Esophagus squamous epithelium (tissue), 4 donors: ENCODE results near the gene FNBP1.

Source experiments
- CTCF ChIP-seq, 6 experiments: fragments of 450-650 bp in 4 of 6; fragments of 200-600 bp in 2 of 6; sonication (generic) in 2 of 6; IDR thresholded peaks; one replicate each; pipeline ENCODE4 v1.5.1; 2016 to 2019; ENCODE audit warnings: antibody characterized with exemption in 6 of 6, mild to moderate bottlenecking in 4 of 6, moderate library complexity in 4 of 6
- POLR2A ChIP-seq, 4 donors: fragments of 450-650 bp; IDR thresholded peaks; one replicate each; pipeline ENCODE4 v1.6.1; 2017; ENCODE audit warnings: antibody characterized with exemption in 4 of 4, mild to moderate bottlenecking in 4 of 4, moderate library complexity in 3 of 4

DNA sequence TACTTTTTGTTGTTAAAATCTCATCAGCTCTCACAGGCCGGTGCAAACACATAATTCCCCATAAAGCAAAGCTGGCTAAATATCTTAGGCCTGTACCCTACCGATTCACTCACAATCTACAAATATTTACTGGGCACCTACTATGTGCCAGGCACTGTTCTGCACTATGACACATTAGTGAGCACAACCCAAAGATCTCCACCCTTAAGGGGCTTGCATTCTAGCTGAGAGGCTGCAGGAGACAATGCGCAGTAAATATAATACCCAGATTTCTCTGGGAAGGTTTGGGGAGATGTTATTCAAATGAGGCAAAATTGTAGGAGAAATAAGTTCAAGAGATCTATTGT is 53.7 kb downstream of the FNBP1 start:
- TF ChIP-seq POLR2A (IDR thresholded peaks at IDR 0.05) (no peak), CTCF (IDR thresholded peaks at IDR 0.05) (no peak)
